Lower lobe of right lung (tissue), 2 donors: ENCODE results near the gene GMPPB. TPM values are rescaled to one million over a fixed set of nuclear protein-coding genes. Genes with fewer than 3 reads are reported as not detected.

Experiments used
- ATAC-seq, 2 donors: fragments of 200-7000 bp; cut with Tn5 transposase; one replicate each; pipeline ENCODE4 v1.9.1; 2020 to 2022; ENCODE audit warnings: mild to moderate bottlenecking in 2 of 2, moderate library complexity in 2 of 2
- DNase-seq: peaks from one replicate; pipeline ENCODE4 v3.0.0-alpha.2; 2020
- H3K27ac ChIP-seq: fragments of 200-600 bp; one replicate; pipeline ENCODE4 v1.8.0; 2022
- H3K27me3 ChIP-seq: fragments of 200-600 bp; one replicate; pipeline ENCODE4 v1.8.0; 2022; ENCODE audit warnings: low read depth
- H3K36me3 ChIP-seq: fragments of 200-600 bp; one replicate; pipeline ENCODE4 v1.8.0; 2022; ENCODE audit warnings: mild to moderate bottlenecking
- H3K4me1 ChIP-seq: fragments of 200-600 bp; one replicate; pipeline ENCODE4 v1.8.0; 2022
- H3K4me3 ChIP-seq: fragments of 200-600 bp; one replicate; pipeline ENCODE4 v1.8.0; 2022; ENCODE audit warnings: mild to moderate bottlenecking
- H3K9me3 ChIP-seq: fragments of 200-600 bp; one replicate; pipeline ENCODE4 v1.8.0; 2022
- CTCF ChIP-seq: fragments of 200-600 bp; IDR thresholded peaks from one replicate; pipeline ENCODE4 v1.8.0; 2022; ENCODE audit warnings: antibody characterized with exemption, mild to moderate bottlenecking
- intact Hi-C: fragments of 100-400 bp; cut with DNase I; formaldehyde crosslinking; loops from one replicate; pipeline ENCODE4 v1.11.0; 2022
- total RNA-seq: library from RNA; stranded (reverse); fragmentation: NEBNext Ultra II Directional; extraction: Animal tissue kit (Norgen Biotek cat#: 25700); gene quantifications from one replicate; pipeline ENCODE4 v1.2.1, GENCODE V29; 2021
- donor health status: DM: no; HTN: yes; CAD: no; lungs with severe emphysema.

GMPPB gene
- total RNA-seq, 1 donor from 2014 or later: 27.3 TPM

GRCh38 chr3:49704629-49705028 is 19.1 kb downstream of the GMPPB start:
- Histone ChIP-seq H3K4me3 (no peak overlapping the region), H3K4me1 (peaks cover 8% of the 10 kb centered on the region), H3K27me3 (no peaks in the 10 kb centered on the region), H3K27ac (no peak overlapping the region), H3K9me3 (no peaks in the 10 kb centered on the region), H3K36me3 (peaks cover 70% of the 10 kb centered on the region)
- DNase-seq (no peak), ATAC-seq (no peak)
- intact Hi-C loops: no loop called here
- no peak for TF ChIP-seq CTCF

- intact Hi-C loops: no loop called here
- Histone ChIP-seq H3K4me1 (peaks cover 8% of the 10 kb centered on the region), H3K9me3 (no peaks in the 10 kb centered on the region), H3K27ac (no peak overlapping the region), H3K4me3 (no peak overlapping the region), H3K27me3 (no peaks in the 10 kb centered on the region), H3K36me3 (peaks cover 74% of the 10 kb centered on the region)
- ATAC-seq (no peak), DNase-seq (no peak)
- no peak for TF ChIP-seq CTCF
These were observed 19.8 kb downstream of the GMPPB start for GRCh38 chr3:49703956-49704355.

- intact Hi-C loops: no loop called here
- peak; percentile 76 to 82 for ATAC-seq
- Histone ChIP-seq H3K9me3 (no peaks in the 10 kb centered on the region), H3K27ac (no peak overlapping the region), H3K4me1 (peaks cover 8% of the 10 kb centered on the region), H3K36me3 (peaks cover 79% of the 10 kb centered on the region), H3K4me3 (no peak overlapping the region), H3K27me3 (no peaks in the 10 kb centered on the region)
- peak; percentile 80 for TF ChIP-seq CTCF
- DNase-seq: peak; percentile 63
These were observed 20.3 kb downstream of the GMPPB start for GRCh38 chr3:49703443-49703927.

GRCh38 chr3:49702672-49703071 is 21.1 kb downstream of the GMPPB start:
- Histone ChIP-seq H3K4me3 (no peak overlapping the region), H3K27ac (no peak overlapping the region), H3K9me3 (no peaks in the 10 kb centered on the region), H3K4me1 (peaks cover 8% of the 10 kb centered on the region), H3K27me3 (no peaks in the 10 kb centered on the region), H3K36me3 (peaks cover 87% of the 10 kb centered on the region)
- intact Hi-C loops: no loop called here
- no peak for TF ChIP-seq CTCF
- ATAC-seq (no peak), DNase-seq (no peak)

- peak; percentile 34 for TF ChIP-seq CTCF
- ATAC-seq (no peak), DNase-seq (no peak)
- H3K27ac ChIP-seq: no peak overlapping the region
- no peak overlapping the region for H3K4me3 ChIP-seq
- peaks cover 89% of the 10 kb centered on the region for H3K36me3 ChIP-seq
- H3K9me3 ChIP-seq: no peaks in the 10 kb centered on the region
- intact Hi-C loops: no loop called here
- H3K4me1 ChIP-seq: peaks cover 8% of the 10 kb centered on the region
- H3K27me3 ChIP-seq: no peaks in the 10 kb centered on the region
These were observed 22.2 kb downstream of the GMPPB start for GRCh38 chr3:49701388-49702077.
